ENCODE results near the gene SLC35B1.

The SLC35B1 gene

GRCh38 chr17:49670002-49670401 is 37.8 kb downstream of the SLC35B1 start:
- no peak for DNase-seq

- DNase-seq, result no peak
These were observed 39.9 kb downstream of the SLC35B1 start for GRCh38 chr17:49667854-49668253.

GRCh38 chr17:49664706-49665211 is 43.0 kb downstream of the SLC35B1 start:
- no peak for DNase-seq

GRCh38 chr17:49659661-49660382 is 47.9 kb downstream of the SLC35B1 start:
- no peak for DNase-seq

- DNase-seq, result no peak
These were observed 51.5 kb downstream of the SLC35B1 start for GRCh38 chr17:49656247-49656646.
